ENCODE results near the gene ZNF226.
A peak's percentile ranks its signal among the peaks of the same experiment; 100 is the strongest.
"Not testable (repeated sequence)": the region's sequence is repeated elsewhere in the genome, so short reads cannot be mapped to it uniquely, and the experiment has no call there.

Gene ZNF226

DNA sequence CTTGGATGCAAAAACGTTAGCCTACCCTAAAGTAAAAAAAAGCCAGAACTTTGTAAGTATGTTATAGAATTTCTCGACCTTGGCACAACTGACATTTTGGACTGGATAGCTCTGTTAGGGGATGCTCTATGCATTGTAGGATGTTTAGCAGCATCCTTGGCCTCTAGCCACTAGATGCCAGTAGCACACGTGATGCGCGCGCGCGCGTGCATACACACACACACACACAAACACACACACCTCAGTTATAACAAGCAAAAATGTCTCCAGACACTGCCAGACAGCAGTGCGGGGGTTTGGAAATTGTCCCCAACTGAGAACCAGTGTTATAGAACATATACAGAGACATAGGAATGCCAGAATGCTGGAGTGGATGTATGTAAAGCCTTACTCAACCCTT is 17.2 kb downstream of the ZNF226 start:
- Histone ChIP-seq H3K4me1 (ENCODE audit: insufficient read depth, low read length) (no peaks in the 10 kb centered on the region), H3K27me3 (ENCODE audit: insufficient read depth, low read length) (no peaks in the 10 kb centered on the region), H2AFZ (ENCODE audit: low read depth, low read length) (no peak overlapping the region), H3K36me3 (ENCODE audit: insufficient read depth, low read length) (peaks cover 2% of the 10 kb centered on the region), H3K9me3 (ENCODE audit: low read length) (peaks cover 3% of the 10 kb centered on the region), H3K4me3 (ENCODE audit: low read length) (no peak overlapping the region)

DNA sequence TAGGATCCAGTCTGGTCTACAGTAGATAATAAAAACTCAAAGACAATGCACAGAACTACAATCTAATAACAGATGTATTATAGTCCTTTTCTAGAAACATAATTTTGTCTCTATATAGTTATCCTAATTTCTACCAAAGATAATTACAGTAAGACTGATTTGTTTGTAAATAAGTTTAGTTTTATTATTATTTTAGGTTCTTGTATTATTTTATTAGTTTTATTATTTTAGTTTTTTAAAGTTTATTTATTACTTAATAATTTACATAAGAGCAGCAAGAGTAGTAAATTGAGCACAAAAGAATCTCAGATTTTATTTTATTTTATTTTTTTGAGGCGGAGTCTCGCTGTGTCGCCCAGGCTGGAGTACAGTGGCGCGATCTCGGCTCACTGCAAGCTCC is 25.1 kb downstream of the ZNF226 start:
- no peaks in the 10 kb centered on the region for H3K9me3 ChIP-seq (ENCODE audit: low read length)
- no peak overlapping the region for H2AFZ ChIP-seq (ENCODE audit: low read depth, low read length)
- no peaks in the 10 kb centered on the region for H3K4me1 ChIP-seq (ENCODE audit: insufficient read depth, low read length)
- H3K4me3 ChIP-seq (ENCODE audit: low read length): no peak overlapping the region
- no peaks in the 10 kb centered on the region for H3K27me3 ChIP-seq (ENCODE audit: insufficient read depth, low read length)
- no peaks in the 10 kb centered on the region for H3K36me3 ChIP-seq (ENCODE audit: insufficient read depth, low read length)

DNA sequence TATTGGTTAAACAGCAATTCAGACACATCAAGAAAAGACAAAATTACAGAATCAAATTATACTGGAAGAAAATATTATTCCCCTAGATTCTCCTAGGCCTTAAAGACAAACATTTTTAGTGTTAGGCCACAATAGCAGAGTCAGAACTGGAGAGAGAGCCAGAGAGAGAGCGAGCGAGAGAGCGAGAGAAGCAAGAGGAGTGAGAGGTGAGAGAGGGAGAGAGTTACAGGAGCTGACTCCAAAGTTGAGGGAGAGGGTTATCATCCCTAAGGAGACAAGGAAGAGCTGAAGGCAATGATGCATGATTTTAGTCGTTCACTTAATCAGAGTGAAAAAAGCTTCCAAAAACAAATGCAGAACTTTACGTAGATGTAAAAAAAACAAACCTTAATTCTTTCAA is 27.2 kb downstream of the ZNF226 start:
- Histone ChIP-seq H3K9me3 (ENCODE audit: low read length) (no peaks in the 10 kb centered on the region), H3K27me3 (ENCODE audit: insufficient read depth, low read length) (no peaks in the 10 kb centered on the region), H3K4me1 (ENCODE audit: insufficient read depth, low read length) (no peaks in the 10 kb centered on the region), H3K4me3 (ENCODE audit: low read length) (no peak overlapping the region), H2AFZ (ENCODE audit: low read depth, low read length) (no peak overlapping the region), H3K36me3 (ENCODE audit: insufficient read depth, low read length) (peaks cover 2% of the 10 kb centered on the region)

DNA sequence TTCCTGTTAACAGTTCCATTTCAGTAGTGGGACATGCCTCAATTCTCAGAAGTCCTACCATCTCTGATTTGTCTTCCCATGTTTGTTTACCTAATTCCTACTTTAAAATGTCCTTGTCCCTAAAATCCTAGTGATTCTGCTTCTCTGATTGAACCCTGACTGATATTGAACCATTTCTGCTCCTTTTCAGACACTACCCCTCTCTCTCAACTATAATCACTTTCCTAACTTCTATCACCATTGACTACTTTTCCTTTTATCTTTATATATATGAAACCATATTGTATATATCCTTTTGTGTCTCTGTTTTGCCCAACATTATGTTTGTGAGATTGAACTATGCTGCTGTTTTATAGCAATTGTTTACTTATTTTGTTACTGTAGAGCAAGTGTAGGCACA is 31.9 kb downstream of the ZNF226 start:
- Histone ChIP-seq H3K36me3 (ENCODE audit: insufficient read depth, low read length) (peaks cover 2% of the 10 kb centered on the region), H2AFZ (ENCODE audit: low read depth, low read length) (no peak overlapping the region), H3K27me3 (ENCODE audit: insufficient read depth, low read length) (no peaks in the 10 kb centered on the region), H3K4me3 (ENCODE audit: low read length) (no peak overlapping the region), H3K9me3 (ENCODE audit: low read length) (no peaks in the 10 kb centered on the region), H3K4me1 (ENCODE audit: insufficient read depth, low read length) (no peaks in the 10 kb centered on the region)

- no peaks in the 10 kb centered on the region for H3K27me3 ChIP-seq (ENCODE audit: insufficient read depth, low read length)
- no peaks in the 10 kb centered on the region for H3K36me3 ChIP-seq (ENCODE audit: insufficient read depth, low read length)
- H3K4me3 ChIP-seq (ENCODE audit: low read length): no peak overlapping the region
- peaks cover 2% of the 10 kb centered on the region for H3K4me1 ChIP-seq (ENCODE audit: insufficient read depth, low read length)
- H3K9me3 ChIP-seq (ENCODE audit: low read length): no peaks in the 10 kb centered on the region
- H2AFZ ChIP-seq (ENCODE audit: low read depth, low read length): no peak overlapping the region
Measured at GRCh38 chr19:44202470-44202869, 37.6 kb downstream of the ZNF226 start.

- no peak overlapping the region for H3K4me3 ChIP-seq (ENCODE audit: low read length)
- H3K36me3 ChIP-seq (ENCODE audit: insufficient read depth, low read length): no peaks in the 10 kb centered on the region
- H3K4me1 ChIP-seq (ENCODE audit: insufficient read depth, low read length): peaks cover 4% of the 10 kb centered on the region
- H3K9me3 ChIP-seq (ENCODE audit: low read length): no peaks in the 10 kb centered on the region
- no peaks in the 10 kb centered on the region for H3K27me3 ChIP-seq (ENCODE audit: insufficient read depth, low read length)
- H2AFZ ChIP-seq (ENCODE audit: low read depth, low read length): no peak overlapping the region
Measured at GRCh38 chr19:44202974-44203373, 38.1 kb downstream of the ZNF226 start.

DNA sequence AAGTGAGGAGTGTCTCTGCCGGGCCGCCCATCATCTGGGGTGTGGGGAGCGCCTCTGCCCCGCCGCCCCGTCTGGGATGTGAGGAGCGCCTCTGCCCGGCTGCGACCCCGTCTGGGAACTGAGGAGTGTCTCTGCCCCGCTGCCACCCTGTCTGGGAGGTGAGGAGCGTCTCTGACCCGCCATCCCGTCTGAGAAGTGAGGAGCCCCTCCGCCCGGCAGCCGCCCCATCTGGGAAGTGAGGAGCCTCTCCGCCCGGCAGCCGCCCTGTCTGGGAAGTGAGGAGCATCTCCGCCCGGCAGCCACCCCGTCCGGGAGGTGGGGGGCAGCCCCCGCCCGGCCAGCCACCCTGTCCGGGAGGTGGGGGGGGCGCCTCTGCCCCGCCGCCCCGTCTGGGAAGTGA is 39.0 kb downstream of the ZNF226 start:
- not testable (repeated sequence) for H3K9me3 ChIP-seq (ENCODE audit: low read length); H3K4me3 ChIP-seq (ENCODE audit: low read length); H3K36me3 ChIP-seq (ENCODE audit: insufficient read depth, low read length); H2AFZ ChIP-seq (ENCODE audit: low read depth, low read length); H3K27me3 ChIP-seq (ENCODE audit: insufficient read depth, low read length)
- peaks cover 11% of the 10 kb centered on the region for H3K4me1 ChIP-seq (ENCODE audit: insufficient read depth, low read length)

DNA sequence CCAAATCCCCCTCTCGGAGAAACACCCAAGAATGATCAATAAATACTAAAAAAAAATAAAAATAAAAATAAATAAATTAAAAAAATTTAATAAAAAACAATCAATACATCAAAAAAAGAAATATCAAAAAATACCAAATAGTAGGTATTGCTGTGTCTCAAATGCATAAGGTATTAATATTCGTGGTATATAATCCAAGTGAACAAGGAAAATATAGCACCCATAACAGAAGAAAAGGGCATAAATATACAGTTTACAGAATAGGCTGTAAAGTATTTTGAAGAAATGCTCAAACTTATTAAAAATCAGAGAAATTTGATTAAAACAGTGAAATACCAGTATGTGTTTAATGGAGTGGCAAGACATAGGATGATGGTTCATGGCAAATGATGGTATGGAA is 39.9 kb downstream of the ZNF226 start:
- H3K9me3 ChIP-seq (ENCODE audit: low read length): no peaks in the 10 kb centered on the region
- H3K4me3 ChIP-seq (ENCODE audit: low read length): no peak overlapping the region
- no peak overlapping the region for H2AFZ ChIP-seq (ENCODE audit: low read depth, low read length)
- no peaks in the 10 kb centered on the region for H3K36me3 ChIP-seq (ENCODE audit: insufficient read depth, low read length)
- no peaks in the 10 kb centered on the region for H3K27me3 ChIP-seq (ENCODE audit: insufficient read depth, low read length)
- peaks cover 11% of the 10 kb centered on the region for H3K4me1 ChIP-seq (ENCODE audit: insufficient read depth, low read length)

DNA sequence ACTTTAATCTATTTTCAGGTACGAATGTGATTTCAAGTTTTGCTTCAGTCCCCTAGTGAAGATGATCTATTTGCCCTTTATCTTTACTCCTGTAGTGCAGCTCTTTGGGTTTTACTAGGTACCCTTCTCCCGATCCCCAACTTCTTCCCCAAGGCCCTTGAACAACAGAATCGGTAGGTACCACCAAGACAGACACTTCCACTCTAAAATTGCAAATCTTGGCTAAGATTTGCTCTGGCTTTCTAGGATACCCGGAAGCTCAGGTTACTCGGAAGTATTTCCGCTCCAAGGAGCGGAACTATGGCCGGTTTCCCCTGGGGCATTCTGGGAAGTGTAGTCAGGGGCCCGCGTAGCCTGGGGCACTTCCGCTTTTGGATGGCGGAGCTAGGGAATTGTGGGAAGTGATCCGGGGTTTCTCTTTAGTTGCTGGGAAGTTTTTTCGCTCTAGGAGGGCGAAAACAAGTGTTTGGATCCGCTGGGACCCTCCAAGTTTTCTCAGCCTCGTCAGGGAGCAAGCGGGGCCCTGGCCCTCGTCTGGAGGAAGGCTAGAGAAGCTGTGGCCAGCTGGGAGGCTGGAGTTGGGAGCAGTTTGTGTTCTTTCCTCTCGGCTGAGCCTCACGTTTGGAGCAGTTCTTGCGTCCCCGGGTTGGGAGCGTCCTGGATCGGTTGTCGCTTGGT is 42.4 kb downstream of the ZNF226 start:
- Histone ChIP-seq H3K4me3 (ENCODE audit: low read length) (peak overlapping the region; percentile 83), H3K27me3 (ENCODE audit: insufficient read depth, low read length) (no peaks in the 10 kb centered on the region), H3K9me3 (ENCODE audit: low read length) (no peaks in the 10 kb centered on the region), H3K36me3 (ENCODE audit: insufficient read depth, low read length) (no peaks in the 10 kb centered on the region), H2AFZ (ENCODE audit: low read depth, low read length) (peak overlapping the region; percentile 79), H3K4me1 (ENCODE audit: insufficient read depth, low read length) (peaks cover 11% of the 10 kb centered on the region)

DNA sequence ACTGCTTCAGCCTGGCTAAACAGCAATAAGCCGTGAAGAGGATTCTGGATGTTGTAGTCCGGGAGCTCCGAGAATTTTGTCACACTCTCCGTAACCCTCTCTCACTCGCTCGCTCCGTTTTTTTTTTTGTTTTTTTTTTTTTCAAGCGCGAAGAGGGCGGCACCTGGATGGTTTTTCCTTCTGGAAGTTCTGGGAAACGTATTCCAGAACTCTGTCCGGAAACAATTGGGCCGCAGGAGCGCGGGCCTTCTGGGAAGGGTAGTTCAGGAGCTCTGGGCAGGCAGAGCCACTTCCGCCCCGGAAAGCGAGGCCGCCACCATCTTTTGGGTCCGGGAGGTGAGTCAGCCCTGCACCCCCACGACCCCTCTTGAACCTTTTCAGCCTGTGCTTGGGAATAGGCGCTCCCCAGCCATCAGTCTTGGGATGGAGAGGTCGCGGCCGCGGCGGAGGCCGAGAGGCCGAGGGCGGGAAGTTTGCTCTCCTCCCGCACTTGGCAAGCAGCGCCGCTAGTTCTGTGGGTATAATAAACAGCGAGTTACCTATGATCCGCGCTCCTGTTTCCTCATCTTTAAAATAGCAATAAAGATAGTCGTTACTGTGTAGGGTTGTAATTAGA is 47.5 kb downstream of the ZNF226 start, which contains the start of gene ZNF227:
Gene ZNF227 (plus strand): TSS at position 283 of the 616 bp plus-strand sequence. CDS start 5,261 bp downstream, outside the sequence.
- Histone ChIP-seq H3K4me3 (ENCODE audit: low read length) (peak within 1 kb of the TSS; percentile 95), H3K36me3 (ENCODE audit: insufficient read depth, low read length) (peaks cover 28% of the 10 kb centered on the region), H3K9me3 (ENCODE audit: low read length) (peaks cover 15% of the 10 kb centered on the region)

GRCh38 chr19:44212866-44213346 is 48.0 kb downstream of the ZNF226 start:
- Histone ChIP-seq H3K36me3 (ENCODE audit: insufficient read depth, low read length) (peaks cover 33% of the 10 kb centered on the region), H3K4me1 (ENCODE audit: insufficient read depth, low read length) (peaks cover 15% of the 10 kb centered on the region), H2AFZ (ENCODE audit: low read depth, low read length) (peak overlapping the region; percentile 85), H3K9me3 (ENCODE audit: low read length) (peaks cover 18% of the 10 kb centered on the region), H3K27me3 (ENCODE audit: insufficient read depth, low read length) (no peaks in the 10 kb centered on the region), H3K4me3 (ENCODE audit: low read length) (peak overlapping the region; percentile 95)

More for the DNA sequence above, 47.5 kb downstream of the ZNF226 start, which contains the start of gene ZNF227:
- no peaks in the 10 kb centered on the region for H3K27me3 ChIP-seq (ENCODE audit: insufficient read depth, low read length)
- peaks cover 16% of the 10 kb centered on the region for H3K4me1 ChIP-seq (ENCODE audit: insufficient read depth, low read length)
- peak within 1 kb of the TSS; percentile 85 for H2AFZ ChIP-seq (ENCODE audit: low read depth, low read length)

- Histone ChIP-seq H3K9me3 (ENCODE audit: low read length) (peaks cover 18% of the 10 kb centered on the region), H3K36me3 (ENCODE audit: insufficient read depth, low read length) (peaks cover 34% of the 10 kb centered on the region)
- H2AFZ ChIP-seq (ENCODE audit: low read depth, low read length); H3K4me1 ChIP-seq (ENCODE audit: insufficient read depth, low read length); H3K27me3 ChIP-seq (ENCODE audit: insufficient read depth, low read length); H3K4me3 ChIP-seq (ENCODE audit: low read length): not testable (repeated sequence)
Measured at GRCh38 chr19:44219926-44220325, 55.0 kb downstream of the ZNF226 start.

- Histone ChIP-seq H3K36me3 (ENCODE audit: insufficient read depth, low read length) (peaks cover 28% of the 10 kb centered on the region), H3K9me3 (ENCODE audit: low read length) (peaks cover 16% of the 10 kb centered on the region)
- not testable (repeated sequence) for H2AFZ ChIP-seq (ENCODE audit: low read depth, low read length); H3K4me1 ChIP-seq (ENCODE audit: insufficient read depth, low read length); H3K27me3 ChIP-seq (ENCODE audit: insufficient read depth, low read length); H3K4me3 ChIP-seq (ENCODE audit: low read length)
Measured at GRCh38 chr19:44220761-44221160, 55.9 kb downstream of the ZNF226 start.
